ENCODE measurements around the gene UBE2I.
"Not testable (repeated sequence)": the region's sequence is repeated elsewhere in the genome, so short reads cannot be mapped to it uniquely, and the experiment has no call there.

The UBE2I gene

DNA sequence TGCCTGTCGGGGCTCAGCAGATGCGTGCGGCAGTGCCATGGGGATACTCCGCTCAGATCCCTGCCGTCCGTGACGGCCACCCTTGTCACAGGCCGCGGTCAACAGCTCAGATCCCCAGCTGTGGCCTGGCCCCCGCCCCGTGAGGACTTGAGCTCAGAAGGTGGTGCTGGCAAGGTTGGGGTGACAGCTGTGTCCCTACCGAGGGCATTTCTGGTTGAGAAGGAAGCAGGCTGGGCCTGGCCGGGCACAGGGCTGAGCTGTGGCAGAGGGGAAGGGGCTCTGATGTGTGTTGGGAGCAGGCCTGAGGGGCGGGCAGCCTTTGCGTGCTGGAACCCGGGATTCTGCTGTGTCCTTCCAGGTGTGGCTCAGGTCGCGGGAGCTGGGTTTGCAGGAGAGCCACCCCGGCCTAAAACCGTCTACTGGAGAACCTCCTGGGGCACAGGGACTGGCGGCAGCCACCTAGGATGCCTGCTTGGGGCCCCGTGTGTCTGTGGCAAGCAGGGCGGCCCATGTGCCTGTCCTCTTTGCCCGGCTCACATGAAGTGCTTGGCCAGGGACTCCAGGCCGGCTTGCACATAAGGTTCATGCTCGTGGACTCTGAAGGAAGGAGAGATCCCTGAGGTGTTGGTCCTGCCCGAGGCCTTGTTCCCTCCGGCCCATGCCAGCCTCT, 5.1 kb downstream of the UBE2I start:
- DNase-seq, result no peak

DNA sequence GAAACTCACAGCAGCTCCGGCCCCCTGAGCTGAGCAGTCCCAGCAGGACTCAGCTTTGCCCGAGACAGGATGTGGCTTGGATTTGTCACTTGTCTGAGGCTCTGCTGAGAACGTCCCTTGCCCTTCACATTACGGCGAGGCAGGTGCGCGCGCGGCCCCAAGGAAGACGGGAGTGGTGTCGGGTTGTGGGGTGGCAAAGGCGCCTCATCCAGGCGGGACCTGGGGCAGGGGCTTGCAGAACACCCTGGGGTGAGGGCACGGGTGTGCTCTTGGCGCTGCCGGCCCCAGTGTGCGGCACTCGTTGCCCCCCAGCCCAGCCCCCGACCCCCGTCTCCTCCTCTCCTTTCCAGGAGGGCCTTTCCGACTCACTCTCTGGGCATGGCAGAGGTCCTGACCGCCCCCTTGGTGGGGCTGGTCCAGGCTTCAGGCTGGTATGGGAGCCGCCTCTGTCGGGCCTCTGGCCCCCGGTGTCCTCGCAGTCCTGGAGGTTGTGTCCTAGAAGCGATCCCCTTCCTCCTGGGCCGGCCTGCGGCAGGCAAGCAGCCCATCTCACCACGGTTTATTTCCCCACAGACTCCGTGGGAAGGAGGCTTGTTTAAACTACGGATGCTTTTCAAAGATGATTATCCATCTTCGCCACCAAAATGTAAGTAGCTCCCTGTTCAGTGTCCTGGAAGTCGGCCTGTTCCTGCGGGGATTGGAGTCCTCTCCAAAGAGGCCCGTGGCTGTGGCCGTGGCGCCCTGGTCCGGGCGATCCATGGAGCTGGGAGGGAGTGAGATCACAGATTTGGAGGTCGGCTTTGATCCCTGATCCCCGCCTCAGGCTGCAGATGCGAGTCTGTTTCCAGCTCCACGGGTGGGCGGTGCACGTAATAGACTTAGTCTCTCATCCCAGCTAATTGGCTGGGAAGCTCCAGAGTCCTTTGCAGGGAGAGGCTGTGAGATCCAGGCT, 5.9 kb downstream of the UBE2I start:
- DNase-seq, result no peak

DNA sequence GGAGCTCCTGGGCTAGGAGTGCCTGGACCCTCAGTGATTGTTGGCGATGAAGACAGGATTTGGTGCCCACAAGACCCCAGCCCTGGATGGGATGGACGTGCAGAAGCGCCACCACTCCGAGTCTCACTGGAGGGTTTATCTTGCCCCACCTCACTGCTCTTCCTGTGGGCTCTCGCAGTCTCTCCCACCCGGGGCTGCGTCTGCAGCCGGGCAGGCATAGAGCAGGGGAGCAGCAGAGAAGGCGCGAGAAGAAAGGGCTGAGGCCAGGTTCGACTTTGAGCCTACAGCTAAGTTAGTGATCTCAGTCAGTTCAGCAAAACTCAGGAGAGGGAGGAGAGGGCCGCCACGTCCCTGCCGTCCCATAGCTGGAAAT, 6.6 kb downstream of the UBE2I start:
- DNase-seq, result no peak

DNA sequence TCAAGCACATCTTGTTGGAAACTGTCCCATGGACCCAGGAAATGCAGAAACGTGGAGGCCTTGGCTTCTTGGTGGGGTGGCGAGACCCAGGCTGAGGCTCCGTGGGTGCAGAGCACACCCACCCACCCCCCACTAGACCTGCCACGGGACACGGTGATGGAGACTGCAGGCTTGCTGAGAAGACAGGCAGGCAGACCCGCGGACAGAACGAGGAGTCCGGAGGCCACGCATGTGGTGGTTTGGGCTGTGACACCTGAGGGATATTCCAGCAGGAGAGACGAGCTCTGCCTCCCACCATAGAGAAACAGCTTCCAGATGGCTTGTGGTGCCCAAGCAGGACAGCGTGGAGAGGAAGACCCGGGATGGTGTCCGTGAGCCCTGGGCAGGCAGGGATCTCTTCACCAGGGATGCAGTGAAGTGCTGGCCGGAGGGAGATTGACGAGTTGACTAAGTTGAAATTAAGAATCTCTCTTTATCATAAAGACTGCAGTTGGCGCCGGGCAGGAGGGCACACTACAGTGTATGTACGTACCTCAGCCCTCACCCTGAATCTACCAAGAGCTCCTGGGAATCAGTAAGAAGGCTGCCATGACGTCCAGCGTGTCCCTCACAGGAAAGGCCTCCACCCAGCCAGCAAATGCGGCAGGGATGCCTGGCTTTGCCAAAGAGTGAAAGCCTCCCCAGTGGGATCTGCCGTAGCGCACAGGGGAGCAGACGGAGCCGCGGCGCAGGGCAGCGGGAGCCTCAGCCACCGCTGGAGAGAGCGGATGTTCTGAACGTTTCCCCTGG, 8.2 kb downstream of the UBE2I start:
- DNase-seq, result no peak

DNA sequence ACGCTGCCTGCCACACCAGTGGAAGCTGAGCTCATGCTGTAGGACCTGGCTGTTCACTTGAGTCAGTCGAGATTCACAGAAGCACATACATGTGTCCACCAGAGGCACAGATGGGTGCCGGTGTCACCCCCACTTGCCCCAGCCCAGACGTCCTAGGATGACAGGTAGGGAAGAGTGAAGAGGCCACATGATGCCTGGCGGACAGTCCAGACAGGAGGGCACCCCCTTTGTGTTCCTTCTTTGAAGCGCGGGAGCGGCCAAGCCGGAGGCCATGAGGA, 8.8 kb downstream of the UBE2I start:
- no peak for DNase-seq

DNA sequence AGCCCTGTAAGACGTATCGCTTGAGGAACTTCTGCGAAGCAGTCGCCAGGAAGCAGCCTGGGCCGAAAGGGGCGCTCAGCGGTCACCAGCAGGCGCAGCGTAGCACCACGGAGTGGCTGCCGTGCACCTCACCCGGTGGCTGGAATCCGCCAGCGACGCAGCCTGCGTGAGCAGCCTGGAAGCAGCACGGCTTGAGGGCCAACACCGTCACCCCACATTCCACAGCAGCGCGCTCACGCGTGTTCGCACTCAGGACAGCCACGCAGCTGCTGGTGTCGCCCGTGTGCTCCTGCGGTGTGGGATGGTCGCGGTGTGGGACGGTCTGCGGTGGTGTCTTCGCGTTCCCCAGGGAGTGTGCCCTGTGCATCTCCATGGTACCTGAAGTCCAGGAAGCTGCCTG, 9.6 kb downstream of the UBE2I start:
- no peak for DNase-seq

DNA sequence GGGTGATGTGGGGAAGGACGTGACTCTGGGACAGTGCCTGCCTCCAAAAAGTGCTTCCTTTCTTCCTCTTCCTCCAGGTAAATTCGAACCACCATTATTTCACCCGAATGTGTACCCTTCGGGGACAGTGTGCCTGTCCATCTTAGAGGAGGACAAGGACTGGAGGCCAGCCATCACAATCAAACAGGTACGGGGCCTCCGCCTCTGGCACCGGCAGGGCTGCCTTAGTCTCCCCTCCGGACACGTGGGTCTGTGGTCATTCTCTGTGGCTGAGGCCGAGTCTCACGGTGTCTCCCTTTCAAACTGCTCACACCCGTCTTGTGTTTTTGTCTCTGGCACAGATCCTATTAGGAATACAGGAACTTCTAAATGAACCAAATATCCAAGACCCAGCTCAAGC, 10.7 kb downstream of the UBE2I start:
- no peak for DNase-seq

DNA sequence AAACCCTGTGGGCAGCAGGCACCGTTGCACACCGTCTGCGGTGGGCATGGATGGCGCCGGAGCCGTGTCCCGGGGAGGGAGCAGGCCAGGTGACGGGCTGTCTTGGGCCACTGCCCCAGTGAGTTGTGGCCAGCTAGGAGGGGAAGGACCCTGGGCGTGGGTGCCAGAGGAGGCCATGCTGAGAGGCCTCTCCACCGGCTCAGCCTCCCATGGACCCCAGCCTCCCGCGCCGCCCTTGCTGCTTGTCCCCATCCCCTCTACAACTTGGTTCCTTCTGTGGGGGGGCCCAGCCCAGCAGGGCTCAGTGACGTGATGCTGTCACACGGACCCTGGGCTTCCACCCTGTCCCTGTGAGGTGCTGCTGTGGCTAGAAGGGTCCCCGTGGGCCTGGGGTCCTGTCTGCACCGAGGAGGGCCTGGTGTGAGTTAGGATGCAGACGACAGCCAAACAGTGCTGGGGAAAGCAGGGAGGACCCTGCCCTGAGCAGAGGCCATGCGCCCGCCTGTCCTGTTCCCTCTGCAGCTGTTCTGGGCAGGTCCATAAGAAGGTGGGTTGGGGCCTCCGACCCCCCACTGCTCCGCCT, 11.3 kb downstream of the UBE2I start:
- DNase-seq, result no peak

DNA sequence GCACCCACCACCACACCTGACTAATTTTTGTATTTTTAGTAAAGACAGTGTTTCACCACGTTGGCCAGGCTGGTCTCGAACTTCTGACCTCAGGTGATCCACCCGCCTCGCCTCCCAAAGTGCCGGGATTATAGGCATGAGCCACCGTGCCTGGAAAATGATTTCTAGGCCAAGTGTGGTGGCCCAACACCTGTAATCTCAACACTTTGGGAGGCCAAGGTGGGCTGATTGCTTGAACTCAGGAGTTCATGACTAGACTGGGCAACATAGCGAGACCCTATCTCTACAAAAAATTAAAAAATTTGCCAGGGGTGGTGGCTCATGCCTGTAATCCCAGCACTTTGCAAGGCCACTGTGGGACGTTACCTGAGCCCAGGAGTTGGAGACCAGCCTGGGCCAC, 13.0 kb downstream of the UBE2I start:
- no peak for DNase-seq

DNA sequence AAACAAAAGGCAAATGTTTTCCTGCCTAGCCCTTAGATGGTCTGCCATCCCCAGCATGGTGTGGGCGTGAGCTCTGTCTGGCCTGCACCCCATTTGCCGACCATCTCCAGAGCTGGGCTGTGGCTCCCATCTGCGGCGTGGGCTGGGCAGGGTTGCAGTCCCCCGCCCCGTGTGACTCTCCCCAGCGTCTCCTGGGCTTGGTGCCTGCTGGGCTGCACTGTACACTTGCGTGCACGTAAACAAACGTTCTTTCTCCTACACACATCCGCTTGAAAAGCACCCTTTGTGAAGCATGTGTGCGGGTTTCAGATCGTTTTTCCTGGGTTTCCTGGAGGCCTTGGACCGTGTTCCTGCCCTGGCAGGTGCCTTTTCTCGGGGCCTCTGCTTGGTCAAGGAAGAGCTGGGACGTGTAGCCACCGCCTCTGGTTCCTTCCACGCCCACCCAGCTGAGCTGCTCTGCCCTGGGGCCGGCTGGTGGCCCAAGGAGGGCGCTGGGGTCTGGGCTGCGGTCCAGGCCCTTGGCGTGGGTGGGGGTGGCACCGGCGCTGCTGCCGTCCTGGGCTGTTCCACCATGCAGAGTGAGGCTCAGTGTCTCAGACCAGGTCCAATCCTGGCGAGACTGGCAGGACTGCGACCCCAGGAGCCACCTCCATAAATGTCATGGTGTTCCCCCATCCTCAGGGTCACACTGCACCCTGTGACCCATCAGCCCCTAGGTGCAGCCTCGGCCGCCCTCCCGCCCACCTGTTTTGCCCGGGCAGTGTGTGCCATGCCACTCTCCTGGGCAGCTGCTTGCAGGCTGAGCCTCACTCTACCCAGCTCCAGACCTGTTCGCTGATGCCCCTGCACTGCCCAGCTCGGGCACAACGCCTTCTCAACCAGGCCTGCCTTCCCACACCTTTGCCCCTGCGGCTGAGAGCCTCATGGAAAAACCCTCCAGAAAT, 14.1 kb downstream of the UBE2I start:
- no peak for DNase-seq

DNA sequence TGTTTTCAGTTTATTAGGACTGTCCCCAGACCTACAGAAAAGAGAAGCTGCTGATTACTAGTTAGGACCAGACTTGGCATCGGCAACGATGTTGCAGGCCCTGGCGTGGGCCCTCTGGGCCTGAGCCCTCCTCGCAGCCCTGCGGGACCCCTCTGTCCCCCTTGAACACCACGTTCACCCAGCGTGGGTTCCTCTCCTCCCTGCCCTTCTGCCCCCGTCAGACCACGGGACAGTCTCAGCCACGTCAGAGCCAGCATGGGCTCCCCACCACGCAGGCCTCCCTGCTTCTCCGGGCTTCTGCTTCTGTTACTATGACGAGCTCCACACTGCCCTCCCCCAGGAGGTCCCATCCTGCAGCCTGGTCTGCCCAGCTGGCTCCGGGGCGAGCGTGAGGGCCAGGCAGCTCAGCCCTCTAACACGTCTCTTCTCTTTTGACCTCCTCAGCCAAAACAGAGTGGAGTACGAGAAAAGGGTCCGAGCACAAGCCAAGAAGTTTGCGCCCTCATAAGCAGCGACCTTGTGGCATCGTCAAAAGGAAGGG, 14.9 kb downstream of the UBE2I start:
- DNase-seq, result no peak

DNA sequence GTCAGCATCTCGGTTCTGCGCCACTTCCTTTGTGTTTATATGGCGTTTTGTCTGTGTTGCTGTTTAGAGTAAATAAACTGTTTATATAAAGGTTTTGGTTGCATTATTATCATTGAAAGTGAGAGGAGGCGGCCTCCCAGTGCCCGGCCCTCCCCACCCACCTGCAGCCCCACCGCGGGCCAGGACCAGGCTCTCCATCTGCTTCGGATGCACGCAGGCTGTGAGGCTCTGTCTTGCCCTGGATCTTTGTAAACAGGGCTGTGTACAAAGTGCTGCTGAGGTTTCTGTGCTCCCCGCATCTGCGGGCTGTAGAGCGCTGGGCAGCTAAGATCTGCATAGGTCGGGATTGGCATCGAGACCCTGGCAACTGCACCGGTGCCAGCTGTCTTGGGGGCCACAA, 15.8 kb downstream of the UBE2I start:
- no peak for DNase-seq

DNA sequence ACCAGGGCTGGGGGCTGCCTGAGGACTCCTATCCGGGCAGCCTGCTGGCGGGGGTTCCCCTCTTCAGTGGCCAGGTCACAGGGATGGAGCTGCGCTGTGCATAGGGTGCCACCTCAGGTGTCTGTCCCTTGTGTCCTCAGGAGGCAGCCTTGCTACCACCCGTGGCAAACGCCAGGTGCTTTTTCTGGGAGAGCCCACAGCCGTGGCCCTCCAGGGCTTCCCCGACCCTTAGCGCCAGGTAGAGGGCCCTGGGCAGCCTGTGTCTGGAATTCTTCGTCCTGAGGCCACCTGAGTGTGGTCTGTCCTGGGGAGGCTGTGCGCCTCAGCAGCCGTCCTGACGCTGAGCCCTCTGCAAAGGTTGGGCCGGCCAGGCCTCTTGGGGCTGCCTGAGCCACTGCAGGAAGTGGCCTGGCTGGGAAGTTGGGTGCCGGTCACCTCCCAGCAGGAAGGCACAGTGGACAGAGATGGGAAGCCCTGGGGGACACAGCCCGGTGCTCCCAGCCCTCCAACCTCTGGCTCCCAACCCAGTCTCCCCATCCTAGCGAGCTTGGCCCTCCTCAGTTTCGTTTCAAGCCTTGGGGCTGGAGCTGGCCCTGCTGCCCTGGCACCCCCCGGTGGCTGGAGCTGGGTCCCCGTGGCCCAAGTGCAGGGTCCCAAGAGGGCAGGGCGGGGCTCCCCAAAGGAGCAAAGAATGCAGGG, 16.4 kb downstream of the UBE2I start:
- DNase-seq, result no peak

DNA sequence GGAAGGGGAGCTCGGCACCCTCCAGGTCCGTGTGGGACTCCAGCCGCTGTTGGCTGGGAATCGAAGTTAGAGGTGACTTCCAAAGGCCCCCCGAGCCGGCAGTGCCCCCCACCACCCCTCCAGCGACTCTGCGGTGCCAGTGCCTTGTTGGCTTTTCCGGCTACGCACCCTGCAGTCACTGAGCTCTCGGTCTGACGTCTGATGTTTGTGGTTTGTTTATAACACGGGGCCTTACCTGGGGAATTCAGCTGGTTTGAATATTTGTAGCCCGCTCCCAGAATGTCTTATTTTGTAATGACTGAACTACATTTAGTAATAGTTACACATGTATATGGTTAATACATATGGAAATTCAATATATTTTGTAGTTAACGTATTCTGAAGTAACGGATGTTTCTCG, 17.0 kb downstream of the UBE2I start:
- no peak for DNase-seq

DNA sequence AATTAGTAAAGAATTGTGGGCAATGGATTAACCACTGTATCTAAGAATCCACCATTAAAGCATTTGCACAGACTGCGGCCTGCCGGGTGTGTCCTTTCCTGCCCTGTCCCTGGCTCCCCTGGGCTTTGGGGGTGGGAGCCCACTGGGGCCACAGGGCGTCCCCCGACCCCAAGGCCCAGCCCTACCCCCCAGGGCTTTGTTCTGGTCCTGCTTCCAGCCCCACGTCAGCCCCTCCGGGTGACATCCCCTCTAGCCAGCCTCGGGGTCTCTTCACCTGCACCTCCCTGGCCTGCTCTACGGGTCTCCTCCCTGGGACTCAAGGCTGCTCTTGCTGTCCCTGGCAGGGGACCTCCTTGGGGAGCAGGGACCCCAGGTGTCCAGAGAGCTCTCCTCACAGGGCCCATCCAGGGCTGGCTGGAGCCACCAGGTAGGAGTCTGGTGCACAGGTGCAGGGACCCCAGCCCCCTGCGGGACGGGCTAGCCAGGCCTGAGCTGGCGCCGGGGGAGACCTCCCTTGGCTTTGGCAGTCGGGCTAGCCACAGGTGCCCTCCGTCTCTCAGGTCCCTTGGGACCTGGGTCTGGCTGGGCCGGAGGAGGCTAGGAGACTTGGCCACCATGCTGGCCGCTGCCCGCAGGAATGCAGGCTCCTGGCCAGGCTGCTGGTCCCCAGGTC, 17.6 kb downstream of the UBE2I start:
- no peak for DNase-seq

DNA sequence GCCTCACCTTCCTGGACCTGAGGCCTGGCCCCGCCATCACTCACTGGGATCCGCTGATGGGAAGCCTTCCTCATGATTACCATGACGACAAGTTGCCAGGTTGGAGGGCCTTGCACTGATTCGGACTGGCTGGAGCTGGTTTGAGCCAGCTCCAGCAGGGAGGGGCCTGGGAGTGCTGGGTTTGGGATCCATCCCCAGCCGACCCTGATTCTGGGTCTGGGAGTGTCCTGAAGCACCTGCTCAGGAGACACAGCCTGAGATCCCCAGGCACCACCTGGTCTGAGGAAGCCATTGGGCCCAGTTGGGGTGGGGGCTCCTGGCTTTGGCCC, 18.1 kb downstream of the UBE2I start:
- no peak for DNase-seq

DNA sequence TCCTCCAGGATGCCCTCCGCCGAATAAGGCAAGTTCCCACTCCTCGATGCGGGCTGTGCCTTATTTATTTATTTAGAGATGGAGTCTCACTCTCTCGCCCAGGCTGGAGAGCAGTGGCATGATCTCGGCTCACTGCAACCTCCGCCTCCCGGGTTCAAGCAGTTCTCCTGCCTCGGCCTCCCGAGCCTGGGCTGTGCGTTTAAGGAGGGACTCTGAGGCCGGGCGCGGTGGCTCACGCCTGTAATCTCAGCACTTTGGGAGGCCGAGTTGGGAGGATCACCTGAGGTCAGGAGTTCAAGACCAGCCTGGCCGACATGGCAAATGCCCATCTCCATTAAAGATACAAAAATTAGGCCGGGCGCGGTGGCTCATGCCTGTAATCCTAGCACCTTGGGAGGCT, 18.7 kb downstream of the UBE2I start:
- DNase-seq, result not testable (repeated sequence)

DNA sequence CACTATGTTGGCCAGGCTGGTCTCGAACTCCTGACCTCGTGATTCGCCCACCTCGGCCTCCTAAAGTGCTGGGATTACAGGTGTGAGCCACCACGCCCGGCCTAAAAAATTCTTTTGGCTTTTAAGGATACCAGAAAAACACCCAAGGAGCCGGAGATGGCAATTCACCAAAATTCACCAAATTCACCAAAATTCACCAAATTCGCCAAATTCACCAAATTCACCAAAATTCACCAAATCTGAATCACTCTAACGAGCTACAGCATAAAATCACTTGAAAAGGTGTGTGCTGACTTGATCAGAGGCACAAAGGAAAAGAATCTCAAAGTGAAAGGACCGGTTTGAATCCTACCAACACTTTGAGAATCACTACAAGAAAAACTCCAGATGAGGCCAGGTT, 19.5 kb downstream of the UBE2I start:
- not testable (repeated sequence) for DNase-seq

DNA sequence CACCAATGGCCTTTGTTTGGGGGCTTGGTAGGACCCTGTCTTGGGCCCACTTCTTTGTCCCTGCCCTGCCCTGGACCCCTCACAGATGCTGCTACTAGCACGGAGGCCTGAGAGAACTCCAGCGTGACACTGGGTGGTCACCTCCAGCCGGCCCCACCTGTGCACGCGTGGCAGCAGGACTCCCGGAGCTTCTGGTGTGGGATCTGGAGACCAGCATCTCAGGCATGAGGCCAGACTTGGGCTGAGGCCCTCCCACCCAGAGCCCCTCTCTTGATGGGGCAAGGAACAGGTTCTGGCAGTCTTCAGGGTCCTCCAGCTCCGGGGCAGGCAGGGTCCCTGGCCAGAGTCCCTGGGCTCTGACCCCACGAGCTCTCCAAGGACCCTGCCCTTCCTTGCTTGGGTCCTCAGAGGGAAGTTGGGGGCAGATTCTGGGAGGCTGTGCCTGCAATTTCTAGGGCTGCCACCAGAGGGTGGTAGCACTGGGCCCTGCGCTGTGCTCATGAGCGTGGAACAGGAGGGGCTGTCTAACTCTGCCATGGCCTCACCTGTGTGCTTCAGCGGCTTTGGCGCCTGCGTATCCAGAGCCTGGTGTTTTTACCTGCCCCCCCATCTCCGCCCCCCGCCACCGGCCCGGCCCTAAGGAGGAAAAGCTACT, 21.0 kb downstream of the UBE2I start:
- DNase-seq, result no peak
